Activated CD4-positive, alpha-beta T cell treated with anti-CD3 and anti-CD28 coated beads, Interleukin-2, amount 50 U/mL, for 48 hours (primary cell): ENCODE measurements around the gene HADHB.
"Not testable (repeated sequence)": the region's sequence is repeated elsewhere in the genome, so short reads cannot be mapped to it uniquely, and the experiment has no call there.

Experiments
- DNase-seq, 2 experiments: peaks; one replicate each; pipeline ENCODE4 v3.0.0-alpha.2; 2020

The HADHB gene

DNA sequence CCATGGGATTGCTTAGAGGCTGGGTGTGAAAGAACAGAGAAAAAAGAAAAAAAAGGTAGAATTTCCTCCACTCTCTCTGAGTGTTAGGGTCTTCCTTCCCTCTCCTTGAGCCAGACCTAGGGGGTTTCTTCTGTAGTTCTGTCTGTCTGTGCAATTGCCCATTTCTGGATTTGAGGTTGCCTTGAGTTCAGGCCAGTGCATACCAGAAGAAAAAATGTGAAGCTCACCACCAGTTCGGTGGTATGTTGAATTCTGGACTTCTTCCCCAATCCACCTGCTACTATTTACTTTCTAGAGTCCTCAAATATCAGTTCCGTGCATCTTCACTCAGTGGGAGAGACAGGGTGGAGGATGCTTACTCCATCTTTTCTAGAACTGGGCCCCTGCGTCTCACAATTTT, 85.9 kb downstream of the HADHB start:
- no peak for DNase-seq

DNA sequence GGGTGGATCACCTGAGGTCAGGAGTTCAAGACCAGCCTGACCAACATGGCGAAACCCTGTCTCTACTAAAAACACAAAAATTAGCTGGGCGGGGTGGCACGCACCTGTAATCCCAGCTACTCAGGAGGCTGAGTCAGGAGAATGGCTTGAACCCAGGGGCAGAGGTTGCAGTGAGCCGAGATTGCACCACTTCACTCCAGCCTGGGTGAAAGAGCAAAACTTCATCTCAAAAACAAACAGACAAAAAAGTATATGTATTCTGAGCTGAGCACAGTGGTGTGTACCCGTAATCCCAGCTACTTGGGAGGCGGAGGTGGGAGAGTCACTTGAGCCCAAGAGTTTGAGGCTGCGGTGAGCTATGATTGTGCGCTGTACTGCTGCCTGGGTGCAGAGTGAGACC, 86.6 kb downstream of the HADHB start:
- DNase-seq = not testable (repeated sequence)

DNA sequence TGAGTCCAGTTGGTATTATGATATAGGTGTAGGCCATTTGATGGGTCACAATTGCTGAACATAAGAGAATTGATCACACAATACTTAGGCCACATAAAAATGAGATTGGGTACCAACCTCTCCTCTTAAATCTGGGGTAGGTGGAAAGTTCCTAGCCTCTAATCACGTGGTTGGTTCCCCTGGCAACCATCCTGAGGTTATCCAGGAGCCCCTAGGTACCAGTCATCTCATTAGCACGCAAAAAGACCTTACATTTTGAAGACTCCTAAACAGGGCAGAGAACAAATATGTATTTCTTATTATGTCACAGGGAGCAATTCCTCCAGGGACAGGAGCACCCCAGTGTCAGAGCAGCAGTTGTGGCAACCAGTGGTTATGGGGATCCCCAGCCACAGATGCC, 88.6 kb downstream of the HADHB start:
- DNase-seq = no peak

DNA sequence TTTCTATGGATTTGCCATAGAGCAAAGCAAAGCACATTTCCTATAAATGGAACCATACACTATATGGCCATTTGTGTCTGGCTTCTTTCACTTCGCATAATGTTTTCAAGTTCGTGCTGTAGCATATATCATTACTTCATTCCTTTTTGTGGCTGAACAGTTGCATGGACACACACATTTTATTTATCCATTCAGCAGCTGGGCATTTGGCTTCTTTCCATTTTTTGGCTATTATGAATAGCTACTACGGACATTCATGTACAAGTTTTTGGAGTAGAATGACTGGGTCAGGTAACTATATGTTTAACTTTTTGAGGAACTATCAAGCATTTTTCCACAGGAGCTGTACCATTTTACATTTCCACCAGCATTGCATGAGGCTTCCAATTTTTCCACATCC, 90.5 kb downstream of the HADHB start:
- DNase-seq = no peak

DNA sequence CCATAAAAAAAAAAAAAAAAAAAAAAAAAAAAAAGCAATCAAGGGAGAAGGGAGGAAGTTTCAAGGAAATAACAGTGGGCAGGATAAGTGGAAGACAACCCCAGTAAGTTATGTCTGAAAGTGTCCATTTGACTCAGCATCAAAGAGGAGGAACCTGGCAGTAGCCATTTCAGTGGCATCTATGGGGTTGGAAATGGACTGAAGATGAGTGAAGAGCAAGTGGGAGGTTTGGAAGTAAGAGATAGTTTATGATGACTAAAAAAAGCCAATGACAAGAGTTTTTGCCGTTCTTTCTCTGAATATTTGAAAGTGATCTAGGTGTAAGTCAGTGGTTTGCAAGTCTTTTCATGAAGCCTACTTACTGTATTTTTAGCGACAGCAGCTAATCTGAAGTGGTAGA, 92.0 kb downstream of the HADHB start:
- DNase-seq = no peak

DNA sequence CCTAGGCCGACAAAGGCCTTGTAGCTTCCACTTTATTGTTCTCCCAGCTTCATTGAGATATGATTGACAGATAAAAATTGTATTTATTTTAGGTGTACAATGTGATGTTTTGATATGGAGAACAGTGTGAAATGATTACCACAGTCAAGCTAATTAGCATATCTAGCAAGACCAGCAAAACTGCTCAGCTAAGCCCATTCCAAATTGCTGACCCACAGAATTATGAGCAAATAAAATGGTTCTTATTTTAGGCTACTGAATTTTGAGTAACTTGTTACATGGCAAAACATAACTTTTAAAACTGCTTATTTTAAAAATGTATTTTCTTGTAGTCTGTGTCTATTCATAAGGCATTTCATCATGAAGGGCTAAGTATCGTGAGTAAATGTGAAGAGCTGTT, 92.6 kb downstream of the HADHB start:
- DNase-seq = no peak
